ENCODE data around the gene GAS6.

The GAS6 gene

GRCh38 chr13:113812178-113813040, 51.5 kb downstream of the GAS6 start:
- CTCF ChIA-PET = no interaction called here
- POLR2A ChIA-PET = no interaction called here
- H3K4me3 ChIP-seq (ENCODE audit: low read depth, low read length) = no peak overlapping the region
- no peak for DNase-seq (ENCODE audit: low read depth, low spot score)
- TF ChIP-seq CTCF (IDR thresholded peaks at IDR 0.05; ENCODE audit: insufficient read depth, low read length, missing control alignments) = no peak

- H3K4me3 ChIP-seq (ENCODE audit: low read depth, low read length) = no peak overlapping the region
- ChIA-PET POLR2A (no interaction called here), CTCF (no interaction called here)
- no peak for DNase-seq (ENCODE audit: low read depth, low spot score)
- no peak for TF ChIP-seq CTCF (IDR thresholded peaks at IDR 0.05; ENCODE audit: insufficient read depth, low read length, missing control alignments)
These were observed 52.6 kb downstream of the GAS6 start for GRCh38 chr13:113811081-113811928.

- ChIA-PET POLR2A (no interaction called here), CTCF (no interaction called here)
- DNase-seq (ENCODE audit: low read depth, low spot score) = no peak
- no peak overlapping the region for H3K4me3 ChIP-seq (ENCODE audit: low read depth, low read length)
- TF ChIP-seq CTCF (IDR thresholded peaks at IDR 0.05; ENCODE audit: insufficient read depth, low read length, missing control alignments) = no peak
These were observed 53.2 kb downstream of the GAS6 start for GRCh38 chr13:113810640-113811039.

GRCh38 chr13:113809934-113810333, 53.9 kb downstream of the GAS6 start:
- DNase-seq (ENCODE audit: low read depth, low spot score) = no peak
- ChIA-PET POLR2A (no interaction called here), CTCF (no interaction called here)
- TF ChIP-seq CTCF (IDR thresholded peaks at IDR 0.05; ENCODE audit: insufficient read depth, low read length, missing control alignments) = no peak
- no peak overlapping the region for H3K4me3 ChIP-seq (ENCODE audit: low read depth, low read length)

- TF ChIP-seq CTCF (IDR thresholded peaks at IDR 0.05; ENCODE audit: insufficient read depth, low read length, missing control alignments) = no peak
- H3K4me3 ChIP-seq (ENCODE audit: low read depth, low read length) = no peak overlapping the region
- ChIA-PET CTCF (no interaction called here), POLR2A (no interaction called here)
- no peak for DNase-seq (ENCODE audit: low read depth, low spot score)
These were observed 55.6 kb downstream of the GAS6 start for GRCh38 chr13:113808058-113808834.

DNA sequence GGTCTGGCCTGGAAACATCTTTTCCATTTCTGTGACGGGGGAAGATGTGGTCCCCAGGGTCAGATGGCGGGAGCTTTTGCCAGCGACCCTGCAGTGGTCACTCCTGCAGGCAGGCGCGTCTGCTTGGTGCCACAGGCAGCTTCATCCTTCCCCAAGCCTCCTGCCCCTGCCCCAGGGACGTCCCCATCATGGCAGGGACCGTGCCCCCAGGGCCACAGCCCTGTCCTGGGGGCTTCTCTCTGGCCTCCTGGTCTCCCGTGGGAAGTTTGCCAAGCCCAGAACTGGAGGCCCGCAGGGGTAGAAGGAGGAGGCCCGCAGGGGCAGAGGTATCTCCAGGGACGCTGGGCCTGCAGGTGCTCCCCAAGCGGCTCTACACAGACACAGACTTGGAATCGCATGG, 57.4 kb downstream of the GAS6 start:
- POLR2A ChIA-PET = no interaction called here

More for the DNA sequence above, 57.4 kb downstream of the GAS6 start:
- H3K4me3 ChIP-seq (ENCODE audit: low read depth, low read length) = no peak overlapping the region
- no peak for TF ChIP-seq CTCF (IDR thresholded peaks at IDR 0.05; ENCODE audit: insufficient read depth, low read length, missing control alignments)
- CTCF ChIA-PET = no interaction called here
- DNase-seq (ENCODE audit: low read depth, low spot score) = no peak

Data from AG04449 (cell line).